Endothelial cell (in vitro differentiated cells): ENCODE measurements around the gene MYOM3. TPM values are rescaled to one million over a fixed set of nuclear protein-coding genes. Genes with fewer than 3 reads are reported as not detected.

Experiments used
- DNase-seq: peaks from one replicate; pipeline ENCODE4 v3.0.0; 2021; ENCODE audit warnings: low spot score
- H3K27ac Mint-ChIP-seq: one replicate; pipeline ENCODE4 v1.8.0; 2021; ENCODE audit warnings: mixed read lengths, inconsistent platforms; ENCODE audit not compliant: unreplicated experiment
- H3K27me3 Mint-ChIP-seq: one replicate; pipeline ENCODE4 v1.8.0; 2021; ENCODE audit warnings: mild to moderate bottlenecking, moderate library complexity, mixed read lengths, inconsistent platforms; ENCODE audit not compliant: unreplicated experiment
- H3K36me3 Mint-ChIP-seq: one replicate; pipeline ENCODE4 v1.8.0; 2021; ENCODE audit warnings: mild to moderate bottlenecking, low read depth, mixed read lengths, inconsistent platforms; ENCODE audit not compliant: unreplicated experiment
- H3K4me1 Mint-ChIP-seq: one replicate; pipeline ENCODE4 v1.8.0; 2021; ENCODE audit warnings: mild to moderate bottlenecking, mixed read lengths, inconsistent platforms; ENCODE audit not compliant: unreplicated experiment
- H3K4me3 Mint-ChIP-seq: one replicate; pipeline ENCODE4 v1.8.0; 2021; ENCODE audit warnings: mild to moderate bottlenecking, mixed read lengths, inconsistent platforms; ENCODE audit not compliant: unreplicated experiment
- H3K9me3 Mint-ChIP-seq: one replicate; pipeline ENCODE4 v1.8.0; 2021; ENCODE audit warnings: mixed read lengths, inconsistent platforms; ENCODE audit not compliant: unreplicated experiment
- total RNA-seq: library from RNA; stranded (reverse); fragmentation: NEBNext Ultra II Directional; extraction: Animal tissue kit (Norgen Biotek cat#: 25700); gene quantifications from one replicate; pipeline ENCODE4 v1.2.1, GENCODE V29; 2021; ENCODE audit not compliant: unreplicated experiment
- TF ChIP-seq, protein P1 (sequence below): fragments of 200-600 bp; sonication (generic); IDR thresholded peaks from one replicate; pipeline ENCODE4 v1.5.0; 2021; ENCODE audit warnings: antibody characterized with exemption; ENCODE audit not compliant: unreplicated experiment

Gene MYOM3
- total RNA-seq, 1 donor from 2014 or later: 0.59 TPM

DNA sequence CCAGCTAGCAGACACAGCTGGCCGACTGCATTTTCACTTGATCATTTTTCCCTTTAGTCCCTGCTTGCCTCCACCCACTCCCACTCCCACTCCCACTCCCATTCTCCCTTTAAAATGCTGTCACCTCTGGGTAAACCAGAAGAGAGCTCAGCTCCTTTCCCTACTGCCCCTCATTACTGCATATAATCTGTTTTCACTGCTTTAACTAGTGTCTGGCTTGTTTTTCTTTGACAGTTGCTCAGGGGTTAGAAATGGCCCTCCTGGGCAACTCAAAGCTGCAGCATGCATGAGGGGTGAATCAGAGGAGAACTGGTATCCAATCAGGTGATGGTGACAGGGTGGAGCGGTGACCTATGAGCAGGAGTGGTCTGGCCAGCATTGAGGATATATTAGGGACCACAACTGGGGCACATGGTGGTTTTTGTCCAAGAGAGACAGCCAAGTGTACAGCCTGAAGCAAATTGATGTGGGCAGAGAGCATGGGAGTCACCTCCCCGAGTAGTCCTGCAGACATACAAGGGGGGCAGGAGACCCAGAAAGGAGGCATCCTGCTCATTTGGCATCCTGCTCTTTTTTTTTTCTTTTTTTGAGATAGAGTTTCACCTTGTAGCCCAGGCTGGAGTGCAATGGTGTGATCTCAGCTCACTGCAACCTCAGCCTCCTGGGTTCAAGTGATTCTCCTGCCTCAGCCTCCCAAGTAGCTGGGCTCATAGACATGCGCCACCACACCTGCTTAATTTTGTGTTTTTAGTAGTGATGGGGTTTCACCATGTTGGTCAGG lies 89.2 kb downstream of the MYOM3 start:
- Mint-ChIP-seq H3K27me3 (no peaks in the 10 kb centered on the region), H3K36me3 (no peaks in the 10 kb centered on the region), H3K4me3 (no peak overlapping the region), H3K4me1 (peaks cover 14% of the 10 kb centered on the region), H3K9me3 (no peaks in the 10 kb centered on the region), H3K27ac (no peak overlapping the region)
- TF ChIP-seq, protein P1, sequence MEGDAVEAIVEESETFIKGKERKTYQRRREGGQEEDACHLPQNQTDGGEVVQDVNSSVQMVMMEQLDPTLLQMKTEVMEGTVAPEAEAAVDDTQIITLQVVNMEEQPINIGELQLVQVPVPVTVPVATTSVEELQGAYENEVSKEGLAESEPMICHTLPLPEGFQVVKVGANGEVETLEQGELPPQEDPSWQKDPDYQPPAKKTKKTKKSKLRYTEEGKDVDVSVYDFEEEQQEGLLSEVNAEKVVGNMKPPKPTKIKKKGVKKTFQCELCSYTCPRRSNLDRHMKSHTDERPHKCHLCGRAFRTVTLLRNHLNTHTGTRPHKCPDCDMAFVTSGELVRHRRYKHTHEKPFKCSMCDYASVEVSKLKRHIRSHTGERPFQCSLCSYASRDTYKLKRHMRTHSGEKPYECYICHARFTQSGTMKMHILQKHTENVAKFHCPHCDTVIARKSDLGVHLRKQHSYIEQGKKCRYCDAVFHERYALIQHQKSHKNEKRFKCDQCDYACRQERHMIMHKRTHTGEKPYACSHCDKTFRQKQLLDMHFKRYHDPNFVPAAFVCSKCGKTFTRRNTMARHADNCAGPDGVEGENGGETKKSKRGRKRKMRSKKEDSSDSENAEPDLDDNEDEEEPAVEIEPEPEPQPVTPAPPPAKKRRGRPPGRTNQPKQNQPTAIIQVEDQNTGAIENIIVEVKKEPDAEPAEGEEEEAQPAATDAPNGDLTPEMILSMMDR: no peak
- DNase-seq: no peak

DNA sequence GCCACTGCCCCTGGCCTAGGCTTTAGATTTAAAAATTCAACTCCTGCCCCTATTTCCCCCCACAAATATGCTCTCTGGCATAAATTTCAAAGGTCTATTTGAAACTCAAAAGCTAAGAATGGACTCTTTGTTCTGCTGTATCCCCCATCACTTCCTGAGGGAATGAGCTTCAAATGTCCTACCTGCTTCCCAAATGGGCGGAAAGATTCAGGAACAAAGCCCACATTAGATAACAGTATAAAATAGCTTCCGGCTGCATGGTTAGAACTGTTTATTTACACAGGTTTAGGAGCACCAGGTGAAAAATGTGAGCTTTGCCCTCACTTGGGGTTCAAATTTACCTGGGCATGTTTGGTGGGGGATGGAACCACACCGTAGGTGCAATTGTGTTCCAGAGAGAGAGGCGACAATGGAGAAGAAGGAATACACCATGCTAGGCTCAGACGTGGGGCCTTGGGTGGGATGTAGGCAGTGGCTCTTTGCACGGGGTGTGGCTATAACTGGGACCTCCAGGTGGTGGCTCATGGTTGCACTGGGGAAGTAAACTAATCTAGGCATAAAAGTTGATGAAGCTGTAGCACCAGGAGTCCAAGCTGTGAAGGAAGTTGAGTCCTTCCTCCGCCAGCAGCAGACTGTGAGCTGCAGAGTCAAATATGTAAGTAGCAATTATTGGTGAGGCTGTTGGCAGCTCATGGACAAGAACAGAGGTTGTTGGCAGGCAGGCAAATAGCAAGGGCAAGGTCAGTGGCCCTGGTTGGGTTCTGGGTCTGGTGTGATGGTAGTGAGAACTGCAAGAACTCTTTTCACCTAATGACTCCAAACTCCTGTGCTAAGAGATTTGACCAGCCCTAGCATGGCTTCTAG lies 90.3 kb downstream of the MYOM3 start:
- Mint-ChIP-seq H3K9me3 (no peaks in the 10 kb centered on the region), H3K27me3 (no peaks in the 10 kb centered on the region), H3K36me3 (no peaks in the 10 kb centered on the region), H3K27ac (no peak overlapping the region), H3K4me3 (no peak overlapping the region), H3K4me1 (peaks cover 14% of the 10 kb centered on the region)
- no peak for DNase-seq
- TF ChIP-seq, protein P1: no peak

DNA sequence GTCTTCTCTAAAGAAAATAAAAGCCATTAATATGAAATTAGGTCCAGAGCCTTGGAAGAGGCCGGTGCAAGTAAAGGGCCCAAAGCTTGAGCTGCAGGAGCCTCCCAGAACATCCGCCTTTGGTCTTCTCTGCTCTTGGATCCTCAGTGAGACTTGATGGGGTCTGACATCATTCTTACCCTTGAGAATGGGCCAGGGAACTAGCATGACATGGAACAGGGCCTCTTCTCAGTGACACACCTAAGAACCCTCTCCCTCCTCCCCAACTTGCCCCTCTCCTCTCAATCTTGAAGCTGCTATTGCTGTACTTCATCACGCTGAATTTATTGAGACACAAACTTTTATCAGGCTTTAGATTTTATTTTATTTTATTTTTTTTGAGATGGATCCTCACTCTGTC lies 91.5 kb downstream of the MYOM3 start:
- no peak for DNase-seq
- H3K27me3 Mint-ChIP-seq: no peaks in the 10 kb centered on the region
- H3K9me3 Mint-ChIP-seq: no peaks in the 10 kb centered on the region
- no peaks in the 10 kb centered on the region for H3K36me3 Mint-ChIP-seq
- H3K27ac Mint-ChIP-seq: no peak overlapping the region
- H3K4me3 Mint-ChIP-seq: no peak overlapping the region
- TF ChIP-seq, protein P1: no peak
- H3K4me1 Mint-ChIP-seq: peaks cover 14% of the 10 kb centered on the region

DNA sequence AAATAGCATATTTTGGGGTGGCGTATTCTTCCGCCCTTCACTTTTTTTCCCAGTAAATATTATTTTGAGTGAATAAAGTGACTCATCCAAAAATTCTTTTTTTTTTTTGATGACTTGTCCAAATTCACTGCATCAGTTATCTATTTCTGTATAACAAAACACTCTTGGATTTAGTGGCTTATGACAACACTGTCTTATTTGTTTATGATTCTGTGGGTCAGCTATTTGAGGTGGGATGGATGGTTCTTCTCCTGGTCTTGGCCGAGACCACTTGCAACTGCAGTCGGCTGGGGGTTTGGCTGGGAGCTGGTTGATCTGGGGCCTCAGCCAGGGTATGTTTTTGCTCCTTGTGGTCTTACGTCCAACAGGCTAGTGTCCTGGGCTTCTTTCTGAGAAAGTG lies 91.9 kb downstream of the MYOM3 start:
- Mint-ChIP-seq H3K27ac (no peak overlapping the region), H3K9me3 (no peaks in the 10 kb centered on the region), H3K27me3 (no peaks in the 10 kb centered on the region), H3K4me3 (no peak overlapping the region), H3K36me3 (no peaks in the 10 kb centered on the region), H3K4me1 (peaks cover 11% of the 10 kb centered on the region)
- DNase-seq: no peak
- TF ChIP-seq, protein P1: no peak
